ENCODE results near the gene FOXK1.

Gene FOXK1

GRCh38 chr7:4766666-4767519 is 84.8 kb downstream of the FOXK1 start:
- no peak overlapping the region for H3K4me3 ChIP-seq (ENCODE audit: low read depth, low read length)
- no peak for DNase-seq (ENCODE audit: low read depth)
- TF ChIP-seq, protein P1, sequence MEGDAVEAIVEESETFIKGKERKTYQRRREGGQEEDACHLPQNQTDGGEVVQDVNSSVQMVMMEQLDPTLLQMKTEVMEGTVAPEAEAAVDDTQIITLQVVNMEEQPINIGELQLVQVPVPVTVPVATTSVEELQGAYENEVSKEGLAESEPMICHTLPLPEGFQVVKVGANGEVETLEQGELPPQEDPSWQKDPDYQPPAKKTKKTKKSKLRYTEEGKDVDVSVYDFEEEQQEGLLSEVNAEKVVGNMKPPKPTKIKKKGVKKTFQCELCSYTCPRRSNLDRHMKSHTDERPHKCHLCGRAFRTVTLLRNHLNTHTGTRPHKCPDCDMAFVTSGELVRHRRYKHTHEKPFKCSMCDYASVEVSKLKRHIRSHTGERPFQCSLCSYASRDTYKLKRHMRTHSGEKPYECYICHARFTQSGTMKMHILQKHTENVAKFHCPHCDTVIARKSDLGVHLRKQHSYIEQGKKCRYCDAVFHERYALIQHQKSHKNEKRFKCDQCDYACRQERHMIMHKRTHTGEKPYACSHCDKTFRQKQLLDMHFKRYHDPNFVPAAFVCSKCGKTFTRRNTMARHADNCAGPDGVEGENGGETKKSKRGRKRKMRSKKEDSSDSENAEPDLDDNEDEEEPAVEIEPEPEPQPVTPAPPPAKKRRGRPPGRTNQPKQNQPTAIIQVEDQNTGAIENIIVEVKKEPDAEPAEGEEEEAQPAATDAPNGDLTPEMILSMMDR (IDR thresholded peaks at IDR 0.05; ENCODE audit: low read depth, low read length, missing control alignments), result no peak
- in situ Hi-C loops (cut with HindIII; ENCODE audit: low sequenced_read_pairs), result no loop called here

DNA sequence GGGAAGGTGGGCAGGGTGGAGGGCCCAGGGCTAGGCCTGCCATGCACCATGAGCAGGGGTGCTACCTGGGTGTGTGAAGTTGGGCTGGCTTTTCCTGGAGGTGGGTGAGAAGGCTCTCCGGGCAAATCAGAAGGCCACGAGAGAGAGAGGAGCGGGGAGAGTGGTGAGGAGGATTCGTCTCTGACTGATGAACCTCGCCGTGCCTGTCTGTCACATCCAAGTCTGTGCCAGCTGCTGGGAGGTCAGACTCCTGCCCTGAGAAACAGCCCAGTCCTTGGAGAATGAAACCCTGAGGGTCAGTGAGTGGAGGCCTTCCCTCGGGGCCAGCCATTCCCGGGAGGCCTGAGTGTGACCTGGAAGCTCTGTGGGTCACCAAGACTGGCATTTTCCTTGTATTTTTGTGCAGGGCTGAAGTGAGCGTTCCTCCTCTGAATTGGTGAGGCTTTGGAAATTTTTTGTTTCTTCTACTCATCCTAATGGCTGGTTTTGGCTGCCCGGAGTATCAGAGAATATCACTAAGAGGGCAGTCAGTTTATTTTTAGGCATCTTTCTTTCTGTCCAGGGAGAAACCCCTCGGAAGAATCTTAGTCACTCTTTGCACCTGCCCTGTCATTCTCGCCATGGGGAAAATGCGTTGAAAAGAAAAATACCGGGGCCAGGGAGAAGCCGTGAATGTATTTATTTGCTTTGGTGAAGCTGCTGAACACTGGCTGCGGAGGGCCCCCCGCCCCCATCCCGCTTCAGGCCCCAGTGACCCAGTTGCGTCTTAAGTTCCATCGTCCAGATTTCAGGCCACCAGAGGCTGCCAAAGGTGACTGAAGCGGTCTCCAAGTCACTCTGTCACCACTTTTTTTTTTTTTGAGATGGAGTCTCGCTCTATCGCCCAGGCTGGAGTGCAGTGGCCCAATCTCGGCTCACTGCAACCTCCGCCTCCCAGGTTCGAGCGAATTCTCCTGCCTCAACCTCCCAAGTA is 86.8 kb downstream of the FOXK1 start:
- in situ Hi-C loops (cut with HindIII; ENCODE audit: low sequenced_read_pairs), result no loop called here
- no peak overlapping the region for H3K4me3 ChIP-seq (ENCODE audit: low read depth, low read length)
- TF ChIP-seq, protein P1 (IDR thresholded peaks at IDR 0.05; ENCODE audit: low read depth, low read length, missing control alignments), result no peak
- DNase-seq (ENCODE audit: low read depth), result no peak

DNA sequence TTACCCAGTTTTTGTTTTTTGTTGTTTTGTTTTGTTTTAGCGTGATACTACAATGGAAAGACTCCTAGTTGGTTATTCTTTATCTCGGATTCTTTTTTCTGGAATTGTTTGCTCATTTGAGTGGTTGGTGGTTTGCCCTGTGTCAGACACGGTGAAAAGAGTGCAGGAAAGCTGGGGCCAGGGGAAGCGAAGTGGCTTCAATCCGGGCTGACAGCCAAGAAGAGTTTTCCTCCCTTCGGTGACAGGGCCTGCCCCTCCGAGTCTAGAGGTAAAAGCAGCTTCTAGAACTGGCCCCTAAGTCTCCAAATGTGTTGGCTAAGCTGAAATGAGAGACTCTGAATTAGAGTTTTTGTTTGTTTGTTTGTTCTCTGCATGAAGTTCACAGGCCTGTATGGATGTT is 87.7 kb downstream of the FOXK1 start:
- no peak overlapping the region for H3K4me3 ChIP-seq (ENCODE audit: low read depth, low read length)
- in situ Hi-C loops (cut with HindIII; ENCODE audit: low sequenced_read_pairs), result no loop called here
- TF ChIP-seq, protein P1 (IDR thresholded peaks at IDR 0.05; ENCODE audit: low read depth, low read length, missing control alignments), result no peak
- no peak for DNase-seq (ENCODE audit: low read depth)

DNA sequence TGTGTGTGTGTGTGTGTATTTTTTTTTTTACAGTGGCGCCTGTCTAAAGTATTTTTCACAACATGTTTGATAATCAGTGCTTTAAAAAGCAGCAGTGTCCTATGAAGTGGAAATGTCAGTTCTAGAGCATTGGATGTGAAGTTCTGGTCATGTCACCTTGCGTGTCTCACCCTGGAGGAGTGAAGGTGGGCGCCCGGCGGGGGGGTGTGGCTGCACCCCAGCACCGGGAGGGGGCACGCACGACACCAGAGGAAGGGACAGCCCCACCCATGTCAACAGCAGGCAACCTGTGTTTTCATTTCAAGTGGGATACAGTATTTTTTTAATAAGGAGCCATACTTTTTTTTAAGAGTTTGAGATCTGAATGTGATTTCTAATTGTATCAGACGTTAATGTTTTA is 88.8 kb downstream of the FOXK1 start:
- in situ Hi-C loops (cut with HindIII; ENCODE audit: low sequenced_read_pairs), result no loop called here
- DNase-seq (ENCODE audit: low read depth), result no peak
- TF ChIP-seq, protein P1 (IDR thresholded peaks at IDR 0.05; ENCODE audit: low read depth, low read length, missing control alignments), result no peak
- H3K4me3 ChIP-seq (ENCODE audit: low read depth, low read length), result no peak overlapping the region

DNA sequence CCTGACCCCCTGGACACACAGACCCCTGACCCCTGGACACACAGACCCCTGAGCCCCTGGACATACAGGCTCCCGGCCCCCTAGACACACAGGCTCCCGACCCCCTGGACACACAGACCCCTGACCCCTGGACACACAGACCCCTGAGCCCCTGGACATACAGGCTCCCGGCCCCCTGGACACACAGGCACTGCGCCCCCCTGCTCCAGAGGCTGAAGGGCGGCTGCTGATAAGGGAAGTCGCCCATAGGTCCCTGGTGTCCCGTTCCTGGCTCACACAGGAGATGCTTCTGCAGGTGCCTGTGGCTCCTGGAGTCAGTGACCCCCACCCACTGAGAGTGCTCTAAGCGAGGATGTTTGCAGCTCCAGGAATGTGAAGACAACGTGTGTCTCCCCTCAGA is 89.6 kb downstream of the FOXK1 start:
- H3K4me3 ChIP-seq (ENCODE audit: low read depth, low read length), result no peak overlapping the region
- TF ChIP-seq, protein P1 (IDR thresholded peaks at IDR 0.05; ENCODE audit: low read depth, low read length, missing control alignments), result no peak
- no peak for DNase-seq (ENCODE audit: low read depth)
- in situ Hi-C loops (cut with HindIII; ENCODE audit: low sequenced_read_pairs), result no loop called here

DNA sequence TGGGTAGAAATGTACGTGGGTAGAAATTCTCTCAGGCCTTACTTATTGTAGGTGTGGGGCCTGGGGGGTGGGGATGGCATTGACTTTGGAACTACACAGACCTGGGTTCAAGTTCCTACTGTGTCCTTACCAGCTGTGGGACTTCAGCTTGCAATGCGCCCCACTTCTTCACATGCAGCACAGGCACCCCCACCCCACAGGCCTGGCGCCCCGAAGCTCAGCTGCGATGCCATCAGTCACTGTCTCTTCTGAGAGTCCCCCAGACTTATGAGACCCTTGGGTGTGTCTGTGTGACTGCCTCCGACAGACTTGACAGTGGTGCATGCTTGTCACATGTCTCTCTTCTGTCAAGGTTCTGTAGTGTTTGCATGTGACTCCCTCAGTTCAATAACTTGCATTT is 90.2 kb downstream of the FOXK1 start:
- H3K4me3 ChIP-seq (ENCODE audit: low read depth, low read length), result no peak overlapping the region
- in situ Hi-C loops (cut with HindIII; ENCODE audit: low sequenced_read_pairs), result no loop called here
- no peak for DNase-seq (ENCODE audit: low read depth)
- TF ChIP-seq, protein P1 (IDR thresholded peaks at IDR 0.05; ENCODE audit: low read depth, low read length, missing control alignments), result no peak

All from astrocyte of the cerebellum (primary cell).